ENCODE measurements around the gene DNAL1.
A peak's percentile ranks its signal among the peaks of the same experiment; 100 is the strongest.

DNA sequence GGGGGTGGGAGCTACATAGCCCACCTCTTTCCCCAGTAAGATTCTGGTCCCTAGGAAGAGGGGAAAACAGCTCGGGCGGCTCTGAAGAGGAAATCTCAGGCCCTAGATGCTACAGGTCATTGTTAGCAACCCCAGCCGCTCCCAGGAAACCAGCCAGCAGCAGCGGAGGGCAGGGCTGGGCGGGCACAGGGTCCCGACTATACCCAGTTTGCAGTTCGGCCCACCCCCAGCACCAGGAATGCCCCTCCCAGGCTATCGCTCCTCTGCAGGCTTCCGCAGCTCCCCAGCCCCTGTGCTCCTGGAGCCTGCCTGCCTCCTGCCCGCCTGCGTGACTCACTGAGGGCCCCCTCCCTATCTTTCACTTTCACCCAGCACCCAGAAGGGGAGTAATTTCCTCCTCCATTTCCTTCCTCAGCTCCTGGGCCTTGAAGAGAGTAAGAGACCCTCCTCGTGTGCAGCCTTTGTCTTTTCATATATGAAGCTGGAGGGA lies 96.6 kb downstream of the DNAL1 start:
- TF ChIP-seq CTCF (IDR thresholded peaks at IDR 0.05), result peak in 1 of 6 experiments; percentile 22
- TF ChIP-seq POLR2A (IDR thresholded peaks at IDR 0.05), result no peak
- TF ChIP-seq EP300 (IDR thresholded peaks at IDR 0.05), result peak in 2 of 4 donors; percentile 96
- peak; percentile 77 to 94 for TF ChIP-seq POLR2AphosphoS5 (IDR thresholded peaks at IDR 0.05)
